IMR-90 (cell line): ENCODE measurements around the gene SRCIN1.

Source experiments
- CEBPB ChIP-seq: IDR thresholded peaks from 2 replicates; pipeline ENCODE4 v1.6.1; 2012; ENCODE audit warnings: low read depth, low read length, improper control_type of control experiment
- MAFK ChIP-seq: IDR thresholded peaks from 2 replicates; pipeline ENCODE4 v1.6.1; 2012; ENCODE audit warnings: low read depth, low read length, improper control_type of control experiment
- MAZ ChIP-seq: IDR thresholded peaks from 2 replicates; pipeline ENCODE4 v1.6.1; 2012; ENCODE audit warnings: low read depth, mild to moderate bottlenecking, low read length, improper control_type of control experiment, moderate library complexity, borderline replicate concordance
- MXI1 ChIP-seq: IDR thresholded peaks from 2 replicates; pipeline ENCODE4 v1.6.1; 2012; ENCODE audit warnings: low read depth, mild to moderate bottlenecking, low read length, moderate library complexity, borderline replicate concordance
- NFE2L2 ChIP-seq: fragments of 150-350 bp; IDR thresholded peaks from 2 replicates; pipeline ENCODE4 v1.6.1; 2016; ENCODE audit warnings: low read depth, mild to moderate bottlenecking, low read length
- SMC3 ChIP-seq: fragments of 150-350 bp; IDR thresholded peaks from 2 replicates; pipeline ENCODE4 v1.6.1; 2016; ENCODE audit warnings: low read depth, mild to moderate bottlenecking, antibody characterized with exemption, low read length, moderate library complexity
- TF ChIP-seq, protein P1 (sequence below): conservative IDR thresholded peaks from 2 replicates; pipeline ENCODE4 v1.5.1; 2012; ENCODE audit warnings: mild to moderate bottlenecking, low read depth, low read length, improper control_type of control experiment

DNA sequence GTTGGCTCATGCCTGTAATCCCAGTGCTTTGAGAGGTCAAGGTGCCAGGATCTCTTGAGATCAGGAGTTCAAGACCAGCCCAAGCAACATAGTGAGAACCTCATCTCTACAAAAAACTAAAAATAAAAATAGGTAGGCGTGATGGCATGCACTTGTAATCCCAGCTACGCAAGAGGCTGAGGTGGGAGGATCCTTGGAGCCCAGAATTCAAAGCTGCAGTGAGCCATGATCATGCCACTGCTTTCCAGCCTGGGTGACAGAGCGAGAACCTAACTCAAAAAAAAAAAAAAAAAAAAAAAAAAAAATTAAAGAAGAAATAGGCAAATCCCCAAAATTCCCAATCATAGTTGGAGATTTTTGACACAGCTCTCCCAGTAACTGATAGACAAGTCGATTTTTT lies 32.2 kb upstream of the SRCIN1 start:
- TF ChIP-seq, protein P1, sequence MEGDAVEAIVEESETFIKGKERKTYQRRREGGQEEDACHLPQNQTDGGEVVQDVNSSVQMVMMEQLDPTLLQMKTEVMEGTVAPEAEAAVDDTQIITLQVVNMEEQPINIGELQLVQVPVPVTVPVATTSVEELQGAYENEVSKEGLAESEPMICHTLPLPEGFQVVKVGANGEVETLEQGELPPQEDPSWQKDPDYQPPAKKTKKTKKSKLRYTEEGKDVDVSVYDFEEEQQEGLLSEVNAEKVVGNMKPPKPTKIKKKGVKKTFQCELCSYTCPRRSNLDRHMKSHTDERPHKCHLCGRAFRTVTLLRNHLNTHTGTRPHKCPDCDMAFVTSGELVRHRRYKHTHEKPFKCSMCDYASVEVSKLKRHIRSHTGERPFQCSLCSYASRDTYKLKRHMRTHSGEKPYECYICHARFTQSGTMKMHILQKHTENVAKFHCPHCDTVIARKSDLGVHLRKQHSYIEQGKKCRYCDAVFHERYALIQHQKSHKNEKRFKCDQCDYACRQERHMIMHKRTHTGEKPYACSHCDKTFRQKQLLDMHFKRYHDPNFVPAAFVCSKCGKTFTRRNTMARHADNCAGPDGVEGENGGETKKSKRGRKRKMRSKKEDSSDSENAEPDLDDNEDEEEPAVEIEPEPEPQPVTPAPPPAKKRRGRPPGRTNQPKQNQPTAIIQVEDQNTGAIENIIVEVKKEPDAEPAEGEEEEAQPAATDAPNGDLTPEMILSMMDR, result no peak
- no peak for TF ChIP-seq MXI1
- no peak for TF ChIP-seq NFE2L2
- no peak for TF ChIP-seq MAFK
- TF ChIP-seq CEBPB, result no peak
- TF ChIP-seq MAZ, result no peak
- TF ChIP-seq SMC3, result no peak
